GM21390 (cell line): ENCODE measurements around the gene CD80.

Experiments
- ATAC-seq: cut with Tn5 transposase; IDR thresholded peaks from one replicate; pipeline ENCODE4 v1.9.1; 2021; ENCODE audit not compliant: unreplicated experiment

CD80 gene

DNA sequence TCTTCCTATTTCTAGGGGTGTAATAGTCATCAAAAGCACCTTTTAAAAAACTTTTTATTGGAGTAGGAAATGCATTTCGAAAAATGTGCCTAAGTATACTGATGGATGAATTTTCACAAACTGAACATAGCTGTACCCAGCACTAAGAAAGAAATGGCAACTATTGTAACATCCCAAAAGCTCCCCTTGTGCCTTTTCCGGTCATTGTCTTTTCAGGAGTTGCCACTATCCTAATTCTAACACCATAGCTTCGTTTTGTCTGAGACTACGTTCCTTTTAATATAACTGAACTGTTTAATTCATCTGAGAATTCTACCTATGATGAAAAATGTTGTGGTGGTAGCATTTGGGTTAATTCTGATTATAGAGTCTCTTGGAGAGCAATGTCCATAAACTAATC, 59.1 kb downstream of the CD80 start:
- no peak for ATAC-seq

GRCh38 chr3:119498186-119499011, 61.0 kb downstream of the CD80 start, which contains the start of gene TIMMDC1:
TSS of gene TIMMDC1 (plus strand) at chr3:119498547. CDS start at chr3:119498734, 187 bp downstream.
- ATAC-seq: peak; percentile 98

DNA sequence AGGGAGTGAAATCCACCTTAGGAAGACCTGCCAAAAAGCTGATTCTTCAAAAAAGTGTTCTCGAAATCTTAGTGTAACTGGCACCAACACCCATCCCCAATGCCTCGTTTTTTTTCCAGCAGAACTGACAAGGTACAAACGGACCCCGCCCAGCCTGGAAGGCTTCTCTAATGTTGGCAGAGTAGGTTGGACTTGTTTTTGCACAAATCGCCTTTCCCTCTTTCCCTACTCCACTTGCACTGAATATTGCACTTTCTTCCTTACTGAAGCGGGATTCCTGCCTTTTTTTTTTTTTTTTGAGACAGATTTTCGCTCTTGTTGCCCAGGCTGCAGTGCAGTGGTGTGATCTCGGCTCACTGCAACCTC, 61.6 kb downstream of the CD80 start:
- ATAC-seq: no peak

DNA sequence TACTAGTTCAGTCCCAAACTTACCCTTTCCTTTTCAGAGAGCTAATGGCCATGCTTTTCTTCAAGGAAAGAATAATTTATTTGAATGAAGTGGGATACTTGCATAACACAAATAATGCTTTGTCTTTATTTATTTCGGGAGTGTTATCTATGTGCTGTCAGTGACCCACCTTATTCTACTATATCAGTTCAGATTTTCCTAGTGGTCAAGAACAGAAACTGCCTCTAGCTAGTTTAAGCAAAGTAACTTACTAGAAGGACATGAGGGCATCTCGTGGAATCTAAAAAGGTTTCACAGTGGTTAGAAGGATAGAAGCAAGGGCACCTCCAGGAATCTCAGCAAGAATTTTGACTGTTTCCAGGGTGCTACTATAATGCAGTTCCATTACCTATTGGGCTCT, 64.8 kb downstream of the CD80 start:
- no peak for ATAC-seq

DNA sequence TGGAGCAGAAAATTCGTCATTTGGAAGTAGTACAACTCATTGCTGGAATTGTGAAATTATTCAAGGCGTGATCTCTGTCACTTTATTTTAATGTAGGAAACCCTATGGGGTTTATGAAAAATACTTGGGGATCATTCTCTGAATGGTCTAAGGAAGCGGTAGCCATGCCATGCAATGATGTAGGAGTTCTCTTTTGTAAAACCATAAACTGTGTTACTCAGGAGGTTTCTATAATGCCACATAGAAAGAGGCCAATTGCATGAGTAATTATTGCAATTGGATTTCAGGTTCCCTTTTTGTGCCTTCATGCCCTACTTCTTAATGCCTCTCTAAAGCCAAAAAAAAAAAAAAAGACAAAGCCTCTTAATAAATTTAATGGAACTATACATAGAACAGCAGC, 66.6 kb downstream of the CD80 start:
- ATAC-seq: no peak

GRCh38 chr3:119492128-119492527, 67.3 kb downstream of the CD80 start:
- ATAC-seq: no peak

- no peak for ATAC-seq
These were observed 69.3 kb downstream of the CD80 start for GRCh38 chr3:119490153-119490552.

- ATAC-seq: no peak
These were observed 73.9 kb downstream of the CD80 start for GRCh38 chr3:119485563-119485962.

- ATAC-seq: no peak
These were observed 76.3 kb downstream of the CD80 start for GRCh38 chr3:119483101-119483500.

- no peak for ATAC-seq
These were observed 78.3 kb downstream of the CD80 start for GRCh38 chr3:119481079-119481478.
